ENCODE measurements around the gene BICC1. TPM values are rescaled to one million over a fixed set of nuclear protein-coding genes. Genes with fewer than 3 reads are reported as not detected.

Gene BICC1
- 45.3 TPM for total RNA-seq
- 5.7 TPM for polyA plus RNA-seq

GRCh38 chr10:58512491-58513187 lies at the start of gene BICC1:
Gene BICC1, plus strand, starts transcription at chr10:58512872. Its CDS starts 272 bp downstream, at chr10:58513144.
- Histone ChIP-seq H3K4me3 (ENCODE audit: low read depth, low read length) (peak within 1 kb of the TSS; percentile 77), H3K36me3 (ENCODE audit: insufficient read depth) (no peaks in the 10 kb centered on the region), H3K4me1 (ENCODE audit: insufficient read depth) (no peaks in the 10 kb centered on the region), H3K27ac (ENCODE audit: low read depth) (peak within 1 kb of the TSS; percentile 73)
- WGBS, result under 1% methylated on average over 78 of the region's 82 CpGs
- peak; percentile 41 for DNase-seq (ENCODE audit: extremely low spot score)

GRCh38 chr10:58464956-58465355 lies 47.7 kb upstream of the BICC1 start:
- no peaks in the 10 kb centered on the region for H3K4me1 ChIP-seq (ENCODE audit: insufficient read depth)
- WGBS, result 73% methylated on average over 2 of the region's 2 CpGs
- no peak overlapping the region for H3K4me3 ChIP-seq (ENCODE audit: low read depth, low read length)
- H3K36me3 ChIP-seq (ENCODE audit: insufficient read depth), result no peaks in the 10 kb centered on the region
- no peak for DNase-seq (ENCODE audit: extremely low spot score)
- no peak overlapping the region for H3K27ac ChIP-seq (ENCODE audit: low read depth)

GRCh38 chr10:58465629-58466028 lies 47.0 kb upstream of the BICC1 start:
- 77% methylated on average over 4 of the region's 4 CpGs for WGBS

GRCh38 chr10:58467931-58468635 lies 44.6 kb upstream of the BICC1 start:
- Histone ChIP-seq H3K4me3 (ENCODE audit: low read depth, low read length) (no peak overlapping the region), H3K4me1 (ENCODE audit: insufficient read depth) (no peaks in the 10 kb centered on the region), H3K36me3 (ENCODE audit: insufficient read depth) (no peaks in the 10 kb centered on the region), H3K27ac (ENCODE audit: low read depth) (no peak overlapping the region)
- 51% methylated on average over 2 of the region's 2 CpGs for WGBS
- DNase-seq (ENCODE audit: extremely low spot score), result no peak

More at GRCh38 chr10:58465629-58466028, 47.0 kb upstream of the BICC1 start:
- no peak overlapping the region for H3K27ac ChIP-seq (ENCODE audit: low read depth)
- no peaks in the 10 kb centered on the region for H3K36me3 ChIP-seq (ENCODE audit: insufficient read depth)
- H3K4me3 ChIP-seq (ENCODE audit: low read depth, low read length), result no peak overlapping the region
- no peak for DNase-seq (ENCODE audit: extremely low spot score)
- H3K4me1 ChIP-seq (ENCODE audit: insufficient read depth), result no peaks in the 10 kb centered on the region

GRCh38 chr10:58473976-58474375 lies 38.7 kb upstream of the BICC1 start:
- no peaks in the 10 kb centered on the region for H3K4me1 ChIP-seq (ENCODE audit: insufficient read depth)
- WGBS, result 85% methylated on average over 3 of the region's 3 CpGs
- H3K4me3 ChIP-seq (ENCODE audit: low read depth, low read length), result no peak overlapping the region
- H3K36me3 ChIP-seq (ENCODE audit: insufficient read depth), result no peaks in the 10 kb centered on the region
- no peak for DNase-seq (ENCODE audit: extremely low spot score)
- H3K27ac ChIP-seq (ENCODE audit: low read depth), result no peak overlapping the region

DNA sequence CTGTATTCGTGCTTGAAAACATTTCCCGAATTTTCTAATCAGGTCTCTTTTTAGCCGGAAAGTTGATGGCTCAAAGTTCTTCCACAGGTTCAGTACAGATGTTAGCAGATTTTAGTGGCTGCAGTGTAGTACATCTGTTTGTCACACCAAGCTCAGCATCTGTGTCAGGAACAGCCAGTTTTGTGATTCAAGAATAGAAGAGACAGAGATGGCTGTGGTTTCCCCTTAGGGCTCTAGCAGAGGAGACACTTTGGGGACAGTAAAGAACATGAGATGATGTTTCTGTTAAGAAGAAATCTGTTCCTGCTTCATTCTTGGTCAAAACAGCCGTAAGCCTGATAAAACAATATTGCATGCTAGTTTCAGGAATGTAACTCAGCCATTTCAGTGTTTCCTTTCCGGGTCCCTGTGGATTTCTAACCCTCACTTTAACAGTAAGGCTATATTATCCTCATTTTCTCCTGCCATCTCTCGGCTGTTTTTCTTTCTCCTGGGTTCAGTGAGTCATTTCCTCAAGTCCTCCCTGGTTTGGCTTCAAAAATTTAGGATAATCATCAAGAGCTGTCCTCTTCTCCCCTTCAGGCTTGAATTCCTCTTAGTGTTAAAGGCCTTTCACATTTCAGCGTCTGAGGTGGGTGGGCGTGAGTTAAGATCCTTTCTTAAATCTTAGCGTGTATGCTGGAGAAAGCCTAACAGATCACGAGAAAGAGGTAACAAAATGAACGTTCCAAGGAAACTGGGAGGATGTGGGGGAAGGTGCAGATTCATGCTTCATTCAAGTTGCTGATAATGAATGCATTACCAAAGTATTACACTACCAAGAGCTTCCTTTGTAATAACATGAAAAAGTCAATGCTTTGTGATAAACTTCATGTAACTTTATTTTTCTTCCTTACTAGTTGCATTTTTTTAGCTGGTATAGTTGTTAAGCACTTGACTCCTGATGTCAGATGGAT lies 37.1 kb upstream of the BICC1 start:
- H3K27ac ChIP-seq (ENCODE audit: low read depth), result no peak overlapping the region
- H3K4me3 ChIP-seq (ENCODE audit: low read depth, low read length), result no peak overlapping the region
- DNase-seq (ENCODE audit: extremely low spot score), result no peak
- no peaks in the 10 kb centered on the region for H3K36me3 ChIP-seq (ENCODE audit: insufficient read depth)
- 50% methylated on average over 11 of the region's 11 CpGs for WGBS
- H3K4me1 ChIP-seq (ENCODE audit: insufficient read depth), result no peaks in the 10 kb centered on the region

- H3K4me3 ChIP-seq (ENCODE audit: low read depth, low read length), result no peak overlapping the region
- no peak overlapping the region for H3K27ac ChIP-seq (ENCODE audit: low read depth)
- no peaks in the 10 kb centered on the region for H3K4me1 ChIP-seq (ENCODE audit: insufficient read depth)
- DNase-seq (ENCODE audit: extremely low spot score), result no peak
- no peaks in the 10 kb centered on the region for H3K36me3 ChIP-seq (ENCODE audit: insufficient read depth)
- 38% methylated on average over 2 of the region's 2 CpGs for WGBS
Measured at GRCh38 chr10:58477122-58477521, 35.5 kb upstream of the BICC1 start.

DNA sequence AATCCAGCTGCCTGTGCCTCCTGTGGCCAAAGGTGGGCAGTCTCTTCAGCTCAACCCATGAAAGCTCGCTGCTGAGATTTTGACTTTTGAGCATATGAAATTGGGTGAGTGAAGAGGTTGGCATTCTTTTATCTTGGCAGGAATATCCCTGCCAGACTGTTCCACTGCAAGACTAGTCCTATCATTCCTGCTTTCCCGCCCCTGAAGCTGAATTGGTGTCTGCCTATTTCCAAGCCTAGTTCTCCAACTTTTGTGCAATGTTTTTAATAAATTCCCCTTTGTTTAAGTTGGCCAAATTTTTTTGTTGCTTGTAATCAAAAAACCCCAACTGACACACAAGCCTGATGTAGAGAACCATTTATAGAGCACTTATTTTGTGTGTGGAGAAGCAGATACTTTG lies 34.8 kb upstream of the BICC1 start:
- H3K27ac ChIP-seq (ENCODE audit: low read depth), result no peak overlapping the region
- 83% methylated on average over 2 of the region's 2 CpGs for WGBS
- H3K4me3 ChIP-seq (ENCODE audit: low read depth, low read length), result no peak overlapping the region
- H3K4me1 ChIP-seq (ENCODE audit: insufficient read depth), result no peaks in the 10 kb centered on the region
- DNase-seq (ENCODE audit: extremely low spot score), result no peak
- H3K36me3 ChIP-seq (ENCODE audit: insufficient read depth), result no peaks in the 10 kb centered on the region

GRCh38 chr10:58479045-58479444 lies 33.6 kb upstream of the BICC1 start:
- DNase-seq (ENCODE audit: extremely low spot score), result no peak
- 92% methylated on average over 2 of the region's 2 CpGs for WGBS
- no peak overlapping the region for H3K4me3 ChIP-seq (ENCODE audit: low read depth, low read length)

GRCh38 chr10:58480321-58480720 lies 32.4 kb upstream of the BICC1 start:
- H3K4me1 ChIP-seq (ENCODE audit: insufficient read depth), result no peaks in the 10 kb centered on the region
- no peak overlapping the region for H3K27ac ChIP-seq (ENCODE audit: low read depth)
- no peak for DNase-seq (ENCODE audit: extremely low spot score)
- no peaks in the 10 kb centered on the region for H3K36me3 ChIP-seq (ENCODE audit: insufficient read depth)
- H3K4me3 ChIP-seq (ENCODE audit: low read depth, low read length), result no peak overlapping the region
- WGBS, result 73% methylated on average over 3 of the region's 3 CpGs

More at GRCh38 chr10:58479045-58479444, 33.6 kb upstream of the BICC1 start:
- Histone ChIP-seq H3K27ac (ENCODE audit: low read depth) (no peak overlapping the region), H3K36me3 (ENCODE audit: insufficient read depth) (no peaks in the 10 kb centered on the region), H3K4me1 (ENCODE audit: insufficient read depth) (no peaks in the 10 kb centered on the region)

- no peak for DNase-seq (ENCODE audit: extremely low spot score)
- no peaks in the 10 kb centered on the region for H3K36me3 ChIP-seq (ENCODE audit: insufficient read depth)
- WGBS, result 67% methylated on average over 2 of the region's 2 CpGs
Measured at GRCh38 chr10:58481569-58482109, 31.0 kb upstream of the BICC1 start.

DNA sequence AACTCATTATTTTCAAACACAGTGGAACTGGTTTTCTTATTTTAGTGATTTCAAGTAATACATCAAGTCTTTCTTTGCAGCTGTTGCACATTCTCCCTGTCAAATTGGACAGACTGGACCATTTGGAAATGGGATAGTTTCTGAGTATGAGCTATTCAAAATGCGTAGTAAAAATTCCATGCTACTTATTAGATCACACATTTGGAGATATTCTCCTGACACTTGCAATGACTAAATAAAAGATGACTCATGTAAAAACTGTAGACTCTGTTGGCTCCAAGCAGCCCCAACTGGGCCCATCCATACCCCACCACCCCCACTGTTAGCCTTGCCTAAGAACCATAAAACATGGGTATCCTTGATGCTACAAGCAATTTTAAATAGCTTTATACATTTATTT lies 25.9 kb upstream of the BICC1 start:
- DNase-seq (ENCODE audit: extremely low spot score), result no peak
- 86% methylated on average over 1 of the region's 1 CpG for WGBS
- Histone ChIP-seq H3K4me3 (ENCODE audit: low read depth, low read length) (no peak overlapping the region), H3K4me1 (ENCODE audit: insufficient read depth) (no peaks in the 10 kb centered on the region), H3K36me3 (ENCODE audit: insufficient read depth) (no peaks in the 10 kb centered on the region), H3K27ac (ENCODE audit: low read depth) (no peak overlapping the region)

More at GRCh38 chr10:58481569-58482109, 31.0 kb upstream of the BICC1 start:
- Histone ChIP-seq H3K4me3 (ENCODE audit: low read depth, low read length) (no peak overlapping the region), H3K4me1 (ENCODE audit: insufficient read depth) (no peaks in the 10 kb centered on the region), H3K27ac (ENCODE audit: low read depth) (no peak overlapping the region)

- 78% methylated on average over 2 of the region's 2 CpGs for WGBS
- no peak overlapping the region for H3K27ac ChIP-seq (ENCODE audit: low read depth)
Measured at GRCh38 chr10:58488921-58489320, 23.8 kb upstream of the BICC1 start.

More at GRCh38 chr10:58488921-58489320, 23.8 kb upstream of the BICC1 start:
- no peak for DNase-seq (ENCODE audit: extremely low spot score)
- Histone ChIP-seq H3K36me3 (ENCODE audit: insufficient read depth) (no peaks in the 10 kb centered on the region), H3K4me1 (ENCODE audit: insufficient read depth) (no peaks in the 10 kb centered on the region), H3K4me3 (ENCODE audit: low read depth, low read length) (no peak overlapping the region)

All from urinary bladder (tissue), 4 donors.